Ovary (tissue), 3 donors: ENCODE results near the gene PCDHGA11.

ENCODE experiments used
- CTCF ChIP-seq, 3 donors: fragments of 450-650 bp in 2 of 3; fragments of 200-600 bp in 1 of 3; IDR thresholded peaks; one replicate each; pipeline versions ENCODE4 v1.5.1 to v1.8.0; 2016 to 2022; ENCODE audit warnings: antibody characterized with exemption in 3 of 3, mild to moderate bottlenecking in 1 of 3
- EP300 ChIP-seq: sonication (generic); formaldehyde crosslinking; IDR thresholded peaks from one replicate; pipeline ENCODE4 v1.6.1; 2017; ENCODE audit warnings: antibody characterized with exemption
- donor health status: DM: no; HTN: no; CAD: no.

DNA sequence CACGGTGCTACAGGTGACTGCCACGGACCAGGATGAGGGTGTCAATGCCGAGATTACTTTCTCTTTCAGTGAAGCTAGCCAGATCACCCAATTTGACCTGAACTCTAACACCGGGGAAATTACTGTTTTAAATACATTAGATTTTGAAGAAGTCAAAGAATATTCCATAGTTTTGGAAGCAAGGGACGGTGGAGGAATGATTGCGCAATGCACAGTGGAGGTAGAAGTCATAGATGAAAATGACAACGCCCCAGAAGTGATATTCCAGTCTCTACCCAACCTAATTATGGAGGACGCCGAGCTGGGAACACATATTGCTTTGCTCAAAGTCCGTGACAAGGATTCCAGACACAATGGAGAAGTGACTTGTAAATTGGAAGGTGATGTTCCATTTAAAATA, 32.2 kb upstream of the PCDHGA11 start:
- TF ChIP-seq CTCF (IDR thresholded peaks at IDR 0.05), result no peak
- TF ChIP-seq EP300, result no peak
